NCI-H187 treated with DMSO at 0.1 percent for 48 hours (cell line): ENCODE results near the gene MDP1.
"Not testable (repeated sequence)": the region's sequence is repeated elsewhere in the genome, so short reads cannot be mapped to it uniquely, and the experiment has no call there.

Source experiments
- DNase-seq: peaks from one replicate; lab custom pipeline; 2025; lab: John Stamatoyannopoulos, UW

MDP1 gene

DNA sequence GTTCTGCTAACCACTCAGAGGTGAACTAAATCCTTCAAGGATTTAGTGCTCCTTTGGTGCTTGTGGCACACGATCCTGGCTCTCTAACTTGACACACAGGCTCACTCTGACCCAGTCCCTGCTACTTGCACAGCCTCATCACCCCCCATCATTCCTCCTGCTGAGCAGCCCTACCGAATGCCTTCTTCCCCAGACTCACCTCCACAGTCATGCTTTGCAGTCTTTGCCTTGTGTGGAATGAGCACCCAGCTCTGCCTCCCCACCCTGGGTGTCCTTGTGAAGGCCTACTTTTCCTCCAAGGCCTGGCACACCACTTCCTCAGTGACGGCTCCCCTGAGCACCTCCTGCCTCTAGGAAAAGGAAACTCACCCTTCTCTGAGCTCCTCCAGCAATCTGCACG is 34.5 kb upstream of the MDP1 start:
- no peak for DNase-seq

DNA sequence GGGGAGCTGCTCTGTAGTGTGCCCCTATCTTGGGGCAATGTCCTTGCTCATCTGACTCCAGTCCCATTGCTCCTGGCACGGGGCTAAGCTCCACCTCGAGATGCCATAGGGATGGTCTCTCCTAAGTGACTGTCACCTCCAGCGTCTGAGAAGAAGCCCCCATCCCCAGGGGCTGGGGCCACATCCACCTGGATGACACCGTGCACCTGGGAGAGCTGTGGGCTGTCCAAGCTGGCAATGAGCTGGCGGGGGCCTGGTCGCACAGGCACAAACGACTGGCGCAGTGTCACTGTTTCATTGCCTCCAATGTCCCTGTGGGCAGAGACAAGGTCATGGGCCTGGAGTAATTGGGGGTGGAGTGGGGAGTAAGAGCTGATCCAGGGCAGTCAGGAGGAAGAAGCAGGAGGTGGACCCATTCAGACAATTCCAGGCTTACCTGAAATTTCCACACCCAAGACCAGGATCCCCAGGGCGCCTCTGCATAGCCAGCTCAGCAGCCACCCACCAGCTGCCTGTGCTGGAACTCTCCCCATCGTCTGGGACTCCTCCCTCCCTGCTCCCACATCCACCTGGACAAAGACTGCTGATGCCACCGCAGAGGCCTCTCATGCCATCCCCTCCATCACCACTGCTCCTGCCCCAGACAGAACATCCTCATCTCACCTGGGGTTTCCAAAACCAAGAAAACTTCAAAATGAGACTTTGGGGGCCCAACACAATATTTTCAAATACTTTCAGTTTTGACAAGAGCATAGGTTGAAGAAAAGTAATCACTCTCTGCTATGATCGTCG is 33.6 kb upstream of the MDP1 start:
- DNase-seq, result no peak

DNA sequence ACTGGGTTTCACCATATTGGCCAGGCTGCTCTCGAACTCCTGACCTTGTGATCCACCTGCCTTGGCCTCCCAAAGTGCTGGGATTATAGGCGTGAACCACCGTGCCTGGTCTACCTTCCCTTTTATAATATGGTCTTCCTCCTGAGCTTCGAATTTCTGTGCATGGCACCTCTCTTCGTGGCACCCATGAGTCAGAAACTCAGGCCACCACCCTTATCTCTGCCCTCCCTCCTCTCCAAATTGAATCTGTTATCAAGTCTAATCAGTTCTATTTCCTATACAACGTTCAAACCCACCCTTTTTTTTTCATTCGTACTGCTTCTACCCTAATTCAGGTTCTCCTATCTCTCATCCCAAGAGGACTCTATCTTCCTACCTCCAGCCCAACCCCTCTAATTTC is 31.6 kb upstream of the MDP1 start:
- no peak for DNase-seq

DNA sequence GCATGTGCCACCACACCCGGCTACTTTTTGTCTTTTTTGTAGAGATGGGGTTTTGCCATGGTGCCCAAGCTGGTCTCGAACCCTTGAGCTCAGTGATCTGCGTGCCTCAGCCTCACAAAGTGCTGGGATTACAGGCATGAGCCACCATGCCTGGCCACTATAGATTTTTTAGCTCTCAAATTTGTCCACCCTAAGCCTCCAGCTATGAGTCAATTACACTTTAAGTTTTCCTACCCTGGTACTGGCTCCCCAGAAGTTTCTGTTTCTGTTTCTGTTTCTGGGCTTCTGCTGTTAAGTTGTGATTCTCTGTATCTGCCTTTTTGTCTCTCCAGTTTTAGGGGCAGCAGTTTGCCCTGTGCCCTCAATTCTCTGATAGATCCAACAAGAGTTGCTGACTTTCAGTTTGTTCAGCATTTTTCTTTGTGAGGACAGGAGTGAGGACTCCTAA is 30.9 kb upstream of the MDP1 start:
- no peak for DNase-seq

DNA sequence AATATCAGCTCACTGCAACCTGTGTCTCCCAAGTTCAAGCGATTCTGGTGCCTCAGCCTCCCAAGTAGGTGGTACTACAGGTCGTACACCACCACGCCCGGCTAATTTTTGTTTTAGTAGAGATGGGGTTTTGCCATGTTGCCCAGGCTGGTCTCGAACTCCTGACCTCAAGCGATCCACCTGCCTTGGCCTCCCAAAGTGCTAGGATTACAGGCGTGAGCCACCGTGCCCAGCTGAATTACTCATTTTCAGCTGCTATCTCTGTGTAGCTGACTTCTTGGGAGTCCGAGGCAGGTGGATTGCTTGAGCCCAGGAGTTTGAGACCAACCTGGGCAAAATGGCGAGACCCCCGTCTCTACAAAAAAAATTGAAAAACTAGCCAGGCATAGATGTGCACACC is 29.5 kb upstream of the MDP1 start:
- not testable (repeated sequence) for DNase-seq

DNA sequence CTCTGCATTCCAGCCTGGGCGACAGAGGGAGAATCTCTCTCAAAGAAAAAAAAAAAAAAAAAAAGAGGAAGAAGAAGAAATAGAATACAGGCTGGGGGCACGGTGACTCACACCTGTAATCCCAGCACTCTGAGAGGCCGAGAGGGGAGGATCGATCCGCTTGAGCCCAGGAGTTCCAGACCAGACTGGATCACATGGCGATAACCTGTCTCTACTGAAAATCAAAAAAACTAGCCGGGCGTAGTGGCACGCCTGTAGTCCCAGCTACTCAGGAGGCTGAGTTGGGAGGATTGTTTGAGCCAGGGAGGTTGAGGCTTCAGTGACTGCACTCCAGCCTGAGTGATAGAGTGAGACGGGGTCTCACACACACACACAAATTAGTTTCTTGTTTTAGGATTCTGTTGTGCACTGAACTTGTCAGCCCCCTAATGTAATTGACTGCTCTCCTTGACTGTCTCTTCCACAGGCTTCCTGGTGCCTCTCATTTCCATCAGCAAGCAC is 27.5 kb upstream of the MDP1 start:
- no peak for DNase-seq

DNA sequence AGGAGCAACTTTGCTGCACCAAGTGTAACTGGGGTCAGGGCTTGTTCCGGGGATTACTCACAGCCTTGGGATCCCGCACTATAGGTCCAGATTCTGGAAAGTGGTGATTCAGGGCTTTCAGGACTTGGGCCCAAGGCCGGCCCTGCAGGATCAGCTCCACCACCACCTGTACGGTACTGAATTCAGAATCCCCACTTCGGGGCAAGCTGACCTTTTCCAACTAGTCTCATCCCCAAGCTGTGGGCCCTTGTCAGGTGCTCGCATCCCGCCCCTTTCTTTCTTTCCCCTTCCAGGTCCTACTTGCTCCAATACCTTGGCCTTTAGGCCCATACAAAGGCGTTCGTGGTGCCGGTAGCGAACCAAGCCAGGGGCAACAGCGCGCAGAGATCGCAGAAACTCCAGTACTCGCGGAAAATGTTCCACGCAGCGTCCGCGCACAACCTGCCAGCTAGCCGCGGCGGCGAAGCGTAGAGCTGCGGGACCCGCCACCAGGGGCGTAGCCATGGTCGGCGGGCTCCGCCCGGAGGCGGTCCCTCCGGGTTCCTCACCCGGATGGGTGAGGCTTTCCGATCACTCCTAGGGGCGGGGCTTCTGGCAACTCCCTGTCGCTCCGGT is 26.1 kb upstream of the MDP1 start:
- DNase-seq, result peak; percentile 93

DNA sequence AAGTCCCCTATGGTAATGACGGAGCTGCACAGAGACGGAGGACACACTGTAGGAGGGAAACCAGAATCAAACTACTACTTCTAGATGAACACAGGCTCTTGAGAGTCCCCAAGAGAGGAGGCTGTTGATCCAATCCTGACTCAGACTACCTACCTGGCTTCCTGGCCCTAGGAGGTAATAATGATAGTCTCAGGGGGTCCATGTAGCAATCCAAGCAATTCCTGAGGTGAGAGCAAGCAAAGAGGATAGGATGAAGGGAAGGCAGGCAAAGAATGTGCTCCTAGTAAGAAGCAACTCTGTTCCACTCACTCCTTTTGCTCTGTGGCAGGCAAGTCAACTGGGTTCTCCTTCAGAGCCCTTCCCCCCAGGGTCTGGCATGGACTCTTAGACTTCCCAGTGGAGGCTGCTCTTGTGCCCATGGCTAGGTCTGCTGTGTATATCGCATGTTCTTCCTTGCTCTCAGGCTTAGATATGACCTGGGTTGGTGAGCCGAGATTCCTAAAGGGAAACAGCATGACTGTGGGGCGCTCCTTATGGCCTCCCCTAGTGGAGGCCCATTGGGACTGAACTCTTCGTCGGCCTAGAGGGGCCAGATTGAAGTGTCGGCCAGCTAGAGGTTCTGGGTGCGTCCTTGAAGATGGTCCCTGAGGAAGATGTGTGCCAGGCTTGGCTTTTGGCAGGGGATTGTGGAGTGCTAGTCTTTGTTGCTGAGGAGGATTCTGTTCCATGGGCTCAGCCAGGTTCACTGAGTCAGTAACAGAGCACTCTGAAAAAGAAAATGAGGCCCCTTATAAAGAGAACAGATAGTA is 24.4 kb upstream of the MDP1 start:
- DNase-seq, result no peak

DNA sequence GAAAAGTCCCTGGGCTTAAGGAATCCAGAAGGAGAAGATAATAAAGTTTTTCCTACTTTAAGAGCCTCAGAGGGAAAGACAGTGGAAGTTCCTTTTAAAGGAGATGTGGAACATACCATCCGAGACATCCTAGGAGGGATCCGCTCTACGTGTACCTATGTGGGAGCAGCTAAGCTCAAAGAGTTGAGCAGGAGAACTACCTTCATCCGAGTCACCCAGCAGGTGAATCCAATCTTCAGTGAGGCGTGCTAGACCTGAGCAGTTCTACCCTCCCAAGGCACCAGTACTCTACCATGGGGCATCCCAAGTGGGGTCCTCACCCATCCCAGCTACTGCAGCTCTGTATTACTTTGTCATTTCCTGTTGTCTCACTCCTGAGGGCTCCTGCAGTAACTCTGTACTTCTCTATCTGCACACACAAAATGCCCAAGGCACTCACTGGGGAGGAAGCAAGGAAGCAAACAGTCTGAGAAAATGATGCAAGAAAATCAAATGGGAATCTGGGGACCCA is 22.7 kb upstream of the MDP1 start:
- no peak for DNase-seq

DNA sequence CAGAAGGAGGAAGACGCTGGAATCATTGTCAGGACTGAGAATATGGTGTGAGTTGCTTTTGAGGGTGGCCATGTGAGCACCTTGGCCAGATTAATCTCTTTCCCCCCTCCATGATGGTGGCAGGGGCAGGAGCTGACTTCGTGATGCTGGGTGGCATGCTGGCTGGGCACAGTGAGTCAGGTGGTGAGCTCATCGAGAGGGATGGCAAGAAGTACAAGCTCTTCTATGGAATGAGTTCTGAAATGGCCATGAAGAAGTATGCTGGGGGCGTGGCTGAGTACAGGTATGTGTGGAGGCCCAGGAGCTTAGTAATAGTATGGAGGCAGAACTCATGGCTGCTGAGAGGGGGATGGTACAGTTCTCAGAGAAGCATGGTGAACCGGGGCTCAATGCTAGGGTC is 22.3 kb upstream of the MDP1 start:
- no peak for DNase-seq

DNA sequence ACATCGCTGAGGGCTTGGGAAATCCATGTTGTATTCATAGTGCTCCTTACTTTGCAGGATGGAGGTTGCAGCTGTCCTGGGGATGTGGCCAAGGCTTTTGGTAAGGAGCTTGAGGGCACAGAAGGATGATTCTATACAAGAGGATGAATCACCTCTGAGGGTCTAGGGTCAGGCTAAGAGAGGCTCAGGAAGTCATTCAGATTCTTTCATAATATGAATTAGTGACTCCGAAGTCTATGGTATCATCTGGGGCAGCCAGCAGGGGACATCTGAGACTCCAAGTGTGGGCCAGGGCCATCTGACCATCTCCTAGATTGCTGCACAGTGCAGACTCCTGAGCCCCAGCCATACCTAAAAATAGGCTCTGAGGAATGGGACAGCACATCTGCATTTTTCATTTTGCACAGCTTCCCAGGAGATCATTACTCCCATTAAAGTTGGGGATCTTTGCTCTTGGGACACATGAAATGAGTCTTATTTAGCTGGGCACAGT is 21.6 kb upstream of the MDP1 start:
- no peak for DNase-seq

DNA sequence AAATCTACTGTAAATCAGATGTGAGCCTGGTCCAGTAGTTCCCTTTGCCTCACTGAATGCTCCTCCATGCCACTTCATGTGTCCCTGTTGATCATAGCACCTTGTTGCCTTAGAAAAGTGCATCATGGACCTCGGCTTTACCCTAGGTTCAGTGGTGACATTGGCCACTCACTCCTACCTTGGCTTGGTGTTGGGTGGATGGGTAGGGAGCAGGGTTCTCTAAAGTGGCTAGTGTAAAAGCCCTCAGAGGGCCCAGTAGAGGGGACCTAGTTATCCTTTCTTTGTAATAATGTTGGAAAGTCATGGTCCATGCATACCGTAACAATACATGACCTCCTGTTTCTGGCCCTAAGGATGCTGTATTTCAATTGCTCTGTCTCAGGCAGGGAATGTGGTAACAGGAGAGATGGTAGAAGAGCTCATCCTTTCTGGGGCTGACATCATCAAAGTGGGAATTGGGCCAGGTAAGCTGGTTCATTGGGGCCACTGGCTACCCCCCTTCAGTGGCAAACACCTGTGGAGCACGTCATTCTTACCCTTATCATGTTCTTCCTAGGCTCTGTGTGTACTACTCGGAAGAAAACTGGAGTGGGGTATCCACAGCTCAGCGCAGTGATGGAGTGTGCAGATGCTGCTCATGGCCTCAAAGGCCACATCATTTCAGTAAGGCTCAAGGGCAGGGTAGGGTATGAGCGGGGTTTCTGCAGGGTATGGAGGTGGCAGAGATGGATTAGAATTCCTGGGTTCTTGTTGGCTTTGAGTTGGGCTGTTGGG is 21.0 kb upstream of the MDP1 start:
- DNase-seq, result no peak

DNA sequence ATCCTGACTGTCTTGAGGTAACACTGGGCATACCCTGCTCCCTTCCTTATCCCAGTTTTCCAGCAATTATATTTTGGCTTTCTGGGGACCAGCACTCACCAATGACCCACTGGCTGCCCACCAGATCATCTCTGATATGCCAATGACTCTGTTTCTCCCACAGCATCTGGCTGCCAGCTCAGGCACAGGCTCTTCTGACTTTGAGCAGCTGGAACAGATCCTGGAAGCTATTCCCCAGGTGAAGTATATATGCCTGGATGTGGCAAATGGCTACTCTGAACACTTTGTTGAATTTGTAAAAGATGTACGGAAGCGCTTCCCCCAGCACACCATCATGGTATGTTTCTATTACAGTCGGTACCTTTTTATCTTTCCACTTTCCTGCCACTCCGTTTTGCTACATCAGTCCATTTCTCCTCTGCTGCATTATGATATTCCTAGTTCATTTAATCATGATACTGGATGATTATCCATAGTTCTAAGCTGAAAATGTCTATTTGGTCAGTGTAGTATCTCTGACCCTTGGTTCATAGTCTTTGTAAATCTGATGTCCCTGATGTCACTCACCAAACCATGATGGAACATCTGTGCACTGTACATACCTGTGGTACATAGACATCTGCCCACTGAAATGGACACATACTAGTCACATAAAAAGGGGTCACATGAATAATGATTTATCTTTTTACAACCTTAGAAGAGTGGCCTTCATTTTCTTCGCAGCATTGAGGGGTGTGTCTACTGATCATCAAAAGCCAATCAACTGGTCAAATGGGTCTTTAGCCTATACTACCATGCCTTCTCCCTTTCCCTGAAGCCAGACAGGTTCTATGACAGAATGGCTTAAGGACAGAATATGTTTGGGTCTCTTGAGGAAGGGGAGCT is 20.2 kb upstream of the MDP1 start:
- no peak for DNase-seq

DNA sequence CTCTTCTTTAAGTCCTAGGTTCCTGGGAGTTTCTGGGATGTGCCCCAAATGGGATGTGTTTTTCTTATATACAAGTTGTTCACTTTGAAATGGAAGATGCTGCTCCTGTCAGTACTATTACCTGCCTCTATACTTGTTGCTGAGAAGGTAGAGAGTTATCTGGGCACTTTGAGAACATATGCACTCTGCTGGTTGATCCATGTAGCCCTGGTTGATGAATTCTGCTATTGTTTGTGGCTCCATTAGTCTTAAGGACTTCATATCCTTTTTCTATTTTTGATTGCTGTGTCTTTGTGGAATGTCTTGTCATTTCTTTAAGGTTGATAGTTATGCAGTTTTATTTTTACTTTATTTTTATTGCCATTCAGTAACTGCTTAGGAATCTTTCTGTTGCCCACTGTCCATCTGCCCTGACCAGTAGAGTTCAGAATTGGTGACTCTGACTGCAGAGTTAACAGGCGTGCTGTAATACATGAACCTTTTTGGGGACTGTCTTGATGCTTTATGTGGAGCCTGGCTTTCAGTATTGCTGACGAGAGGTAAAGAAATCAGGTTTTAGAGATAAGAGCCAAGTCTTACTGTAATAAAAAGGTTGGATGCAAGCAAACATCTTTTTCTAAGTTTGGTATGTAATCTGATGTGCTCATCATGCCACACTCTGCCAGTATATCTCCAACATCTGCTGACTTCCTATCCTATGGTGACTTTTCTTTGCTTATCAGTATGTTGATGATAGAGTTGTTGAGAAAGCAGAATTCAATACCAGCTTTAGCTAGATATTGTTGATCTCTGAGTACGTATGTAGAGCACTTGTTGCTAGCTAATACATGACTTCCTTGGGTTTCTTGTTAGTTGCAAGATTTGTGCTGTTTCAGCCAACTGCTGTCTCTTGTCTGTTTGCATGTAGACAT is 18.5 kb upstream of the MDP1 start:
- DNase-seq, result no peak

DNA sequence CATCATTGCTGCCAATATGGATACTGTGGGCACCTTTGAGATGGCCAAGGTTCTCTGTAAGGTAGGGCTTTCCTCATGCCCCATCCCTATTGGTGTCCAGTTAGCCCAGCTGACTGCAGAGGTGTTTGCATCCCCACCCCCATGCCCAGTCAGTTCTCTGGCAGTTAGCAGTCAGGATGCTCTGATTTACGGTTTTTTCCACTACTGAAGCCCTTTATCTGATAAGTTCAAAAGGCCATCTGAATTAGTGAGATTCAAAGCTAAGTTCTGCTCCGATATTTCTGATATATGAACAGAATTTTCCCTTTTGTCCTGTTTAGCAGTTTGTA is 17.6 kb upstream of the MDP1 start:
- no peak for DNase-seq

DNA sequence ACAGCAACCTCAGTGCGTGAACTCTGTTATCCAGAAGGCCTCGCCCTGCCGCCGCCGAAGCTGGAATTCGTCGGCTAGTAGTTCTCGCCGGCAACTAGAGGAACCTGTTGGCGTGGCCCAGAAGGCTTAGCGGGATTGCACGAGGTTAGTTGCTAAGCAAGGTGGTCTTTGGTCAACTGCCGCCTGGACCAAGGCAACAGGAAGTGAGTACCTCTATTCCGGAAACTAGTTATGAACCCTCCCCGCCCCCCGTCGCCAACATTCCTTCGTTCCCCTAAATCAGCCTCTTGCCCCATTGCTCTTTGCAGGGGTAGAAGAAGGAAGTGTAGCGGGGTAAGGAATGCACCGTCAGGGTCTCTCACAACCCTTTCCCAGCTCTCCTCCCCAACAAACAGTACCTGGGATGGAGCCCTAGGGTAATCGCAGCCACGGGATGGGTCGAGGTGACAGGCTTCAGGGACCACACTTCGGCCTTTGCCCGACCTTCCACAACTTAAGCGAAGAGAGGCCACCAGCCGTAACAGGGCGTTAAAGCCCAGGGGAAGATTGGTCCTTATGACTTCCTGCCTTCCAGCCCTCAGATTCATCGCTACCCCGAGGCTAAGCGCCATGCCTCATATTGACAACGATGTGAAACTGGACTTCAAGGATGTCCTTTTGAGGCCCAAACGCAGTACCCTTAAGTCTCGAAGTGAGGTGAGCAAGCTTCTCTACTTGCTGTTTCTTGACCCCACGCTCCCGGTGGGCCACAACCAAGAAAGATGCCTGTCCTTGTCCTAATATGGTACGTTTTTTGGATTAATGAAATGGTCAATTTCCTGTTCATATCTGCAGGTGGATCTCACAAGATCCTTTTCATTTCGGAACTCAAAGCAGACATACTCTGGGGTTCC is 17.0 kb upstream of the MDP1 start, which contains the start of gene GMPR2:
Gene GMPR2 (plus strand): TSS at position 285 of the 893 bp plus-strand sequence. CDS start 325 bp downstream, at position 610.
- DNase-seq, result peak; percentile 49

DNA sequence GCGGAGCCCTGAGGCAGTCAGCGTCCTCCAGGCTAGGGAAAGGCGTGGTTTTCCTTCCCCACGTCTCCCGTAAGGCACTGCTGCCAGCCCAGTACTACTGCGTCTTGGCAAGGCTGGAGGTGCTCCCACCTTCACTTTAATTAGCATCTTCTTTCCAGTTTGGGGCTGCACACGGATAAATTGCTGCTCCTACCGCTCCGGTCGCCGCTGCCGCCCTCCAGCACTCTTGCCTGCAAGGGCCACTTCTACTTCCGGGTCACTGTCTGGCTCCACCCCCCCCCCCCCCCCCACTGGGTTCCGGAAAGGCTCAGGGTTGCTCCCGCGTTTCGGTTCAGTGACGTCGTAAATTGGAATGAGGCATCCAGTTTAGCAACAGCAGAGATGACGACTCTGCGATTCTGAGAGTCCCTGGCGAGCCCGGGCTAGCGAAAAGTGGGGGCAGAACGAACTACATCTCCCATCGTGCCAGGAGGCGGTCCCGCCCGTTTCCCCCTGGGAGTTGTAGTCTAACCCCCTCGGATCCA is 16.3 kb upstream of the MDP1 start, which contains the start of gene NEDD8:
Gene NEDD8 (minus strand): TSS at position 247 of the 524 bp plus-strand sequence. CDS start 100 bp downstream, at position 147.
- DNase-seq, result peak; percentile 82
